IPS DF 6.9 (cell line): ENCODE data around the gene HEXB.

ENCODE experiments used
- DNase-seq: peaks from one replicate; pipeline ENCODE4 v3.0.0-alpha.2; 2013; ENCODE audit warnings: low read depth, low spot score
- H3K27ac ChIP-seq: one replicate; pipeline ENCODE4 v1.5.1; 2013; ENCODE audit warnings: low read length, control low read depth
- H3K27me3 ChIP-seq: 2 replicates; pipeline ENCODE4 v1.6.1; 2013; ENCODE audit warnings: mild to moderate bottlenecking, low read length; ENCODE audit not compliant: control insufficient read depth, insufficient read depth
- H3K36me3 ChIP-seq: 2 replicates; pipeline ENCODE4 v1.6.1; 2013; ENCODE audit warnings: low read length; ENCODE audit not compliant: control insufficient read depth, insufficient read depth
- H3K4me1 ChIP-seq: 2 replicates; pipeline ENCODE4 v1.6.1; 2013; ENCODE audit warnings: low read length; ENCODE audit not compliant: control insufficient read depth, insufficient read depth
- H3K4me3 ChIP-seq: 2 replicates; pipeline ENCODE4 v1.5.1; 2013; ENCODE audit warnings: mild to moderate bottlenecking, low read length
- H3K9me3 ChIP-seq: 2 replicates; pipeline ENCODE4 v1.6.1; 2013; ENCODE audit warnings: low read length, inconsistent platforms; ENCODE audit not compliant: control insufficient read depth, insufficient read depth
- WGBS: extraction: QIAGEN DNeasy Blood & Tissue Kit; methylation state at CpG from one replicate; pipeline ENCODE4 v1.1.7; 2013; ENCODE audit warnings: mixed read lengths, missing lambda C conversion rate; ENCODE audit not compliant: insufficient read length, insufficient coverage; 5-methylcytosine and 5-hydroxymethylcytosine counted together

Gene HEXB

DNA sequence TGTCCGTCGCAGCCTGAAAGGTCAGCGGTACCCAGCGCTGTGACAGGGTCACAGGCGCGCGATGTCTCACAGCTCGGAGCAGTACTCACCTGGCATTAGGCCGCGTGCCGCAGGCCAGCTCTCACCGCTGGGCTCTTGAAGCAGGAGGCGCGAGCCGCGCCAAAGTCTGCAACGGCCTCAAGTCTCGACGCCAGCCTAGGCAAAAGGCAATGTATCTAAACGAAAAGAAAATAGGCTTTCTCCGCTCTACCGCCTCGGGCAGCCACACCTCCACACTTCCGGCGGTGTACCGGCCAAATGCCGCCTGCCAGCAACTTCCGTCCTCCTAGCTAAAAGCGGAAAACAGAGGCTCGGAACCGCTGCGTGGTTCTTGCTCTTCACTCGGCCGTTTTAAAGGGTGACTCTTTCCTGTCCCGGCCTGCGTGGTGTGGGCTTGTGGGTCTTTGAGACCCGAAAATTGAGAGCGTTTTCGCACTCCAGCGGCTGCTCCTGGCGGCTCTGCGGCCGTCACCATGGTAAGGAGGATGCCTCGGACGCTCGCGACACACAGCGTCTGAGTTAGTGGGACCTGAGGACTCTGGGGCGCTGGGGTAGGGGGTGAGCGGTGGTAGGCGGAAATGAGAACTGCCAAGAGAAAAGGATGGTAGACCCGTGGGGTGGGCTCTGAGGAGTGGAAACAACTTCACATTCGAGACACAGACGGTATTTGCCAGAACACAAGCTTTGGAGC is 82.0 kb downstream of the HEXB start, which contains the start of the genes GFM2 and NSA2:
Gene GFM2, minus strand, starts transcription at position 269 of the 730 bp plus-strand sequence. CDS start 3,375 bp downstream, outside the sequence.
Gene NSA2, plus strand, starts transcription at position 401 of the 730 bp plus-strand sequence. Its CDS starts 112 bp downstream, at position 513.
- WGBS: no CpG with 5 or more reads among the region's 54 CpGs
- Histone ChIP-seq H3K27me3 (no peaks in the 10 kb centered on the region), H3K4me3 (peak within 1 kb of the TSS; percentile 72), H3K4me1 (no peaks in the 10 kb centered on the region), H3K36me3 (no peaks in the 10 kb centered on the region; the same call in 1 of the 2 replicates), H3K27ac (no peak within 1 kb of the TSS), H3K9me3 (no peaks in the 10 kb centered on the region)
- DNase-seq: peak; percentile 63

DNA sequence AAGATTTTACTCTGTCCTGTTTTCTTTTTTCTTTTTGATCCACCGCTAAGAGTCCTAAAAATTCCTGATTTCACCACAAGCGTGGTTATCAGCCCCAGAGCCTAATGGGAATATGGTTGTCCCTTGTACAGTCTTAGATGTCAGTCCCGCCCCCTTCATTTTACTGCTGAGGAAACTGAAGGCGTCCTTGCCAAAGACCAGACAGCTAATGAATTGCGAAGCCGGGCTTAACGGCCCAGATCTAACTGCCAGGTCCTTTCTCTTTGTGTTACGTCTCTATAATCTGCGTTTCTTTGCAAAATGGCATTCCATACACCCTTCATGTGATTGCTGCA is 82.5 kb downstream of the HEXB start:
- no peaks in the 10 kb centered on the region for H3K27me3 ChIP-seq
- H3K36me3 ChIP-seq: no peaks in the 10 kb centered on the region; the same call in 1 of the 2 replicates
- WGBS: no CpG with 5 or more reads among the region's 9 CpGs
- H3K4me1 ChIP-seq: no peaks in the 10 kb centered on the region
- H3K4me3 ChIP-seq: peak overlapping the region; percentile 72; the same call in 1 of the 2 replicates
- DNase-seq: no peak
- no peaks in the 10 kb centered on the region for H3K9me3 ChIP-seq
- H3K27ac ChIP-seq: no peak overlapping the region
